Stimulated activated CD4-positive, alpha-beta T cell treated with anti-CD3 and anti-CD28 coated beads, Interleukin-1b, Interleukin-23, amount 100 ng/mL, for 1 hour (primary cell): Measurements from ENCODE around the gene RACGAP1.
"Not testable (repeated sequence)": the region's sequence is repeated elsewhere in the genome, so short reads cannot be mapped to it uniquely, and the experiment has no call there.

Source experiments
- DNase-seq, 2 donors: peaks; one replicate each; pipeline ENCODE4 v3.0.0-alpha.2; 2020; ENCODE audit warnings: low read depth in 2 of 2

RACGAP1 gene

GRCh38 chr12:50026691-50027090 lies 1.4 kb upstream of the RACGAP1 start:
- no peak for DNase-seq

- DNase-seq: no peak
These were observed 498 bp downstream of the RACGAP1 start for GRCh38 chr12:50024805-50025186.

- no peak for DNase-seq
These were observed 1.1 kb downstream of the RACGAP1 start for GRCh38 chr12:50024227-50024626.

DNA sequence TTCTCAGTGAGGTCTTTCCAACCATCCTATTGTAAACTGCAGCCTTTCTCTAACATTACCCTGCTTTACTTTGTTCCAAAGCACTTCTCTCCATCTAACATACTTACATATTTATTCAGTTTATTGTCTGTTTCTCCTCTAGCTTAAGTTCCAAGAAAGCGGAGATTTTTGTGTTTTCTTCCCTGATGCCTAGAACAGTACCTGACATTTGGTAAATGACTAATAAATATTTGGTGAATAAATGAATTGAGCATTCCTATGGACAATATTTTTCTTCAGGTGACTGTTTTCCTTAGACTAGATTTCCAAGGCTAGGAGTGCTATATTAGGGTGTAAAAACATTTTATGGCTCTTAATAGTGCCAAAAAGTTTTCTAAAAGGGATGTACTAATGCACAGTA lies 2.4 kb downstream of the RACGAP1 start:
- DNase-seq: no peak

DNA sequence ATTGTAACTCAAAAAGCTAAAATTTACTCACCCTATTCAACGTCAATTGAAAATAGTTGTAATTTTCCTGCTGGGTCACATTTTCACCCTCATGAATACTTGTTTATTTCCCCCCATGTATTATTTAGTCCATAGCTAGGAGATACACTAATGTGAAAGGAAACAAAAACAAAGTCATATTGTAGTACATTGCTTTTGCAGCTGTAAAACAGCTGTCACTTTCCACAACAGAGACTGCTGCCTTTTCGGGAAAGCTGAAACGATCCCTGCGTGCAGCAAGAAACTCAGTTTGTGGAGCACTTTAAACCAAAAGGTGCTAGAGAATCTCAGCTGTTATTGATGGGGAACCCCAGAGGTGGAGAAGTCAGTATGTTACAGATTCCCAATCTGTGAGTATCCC lies 4.3 kb downstream of the RACGAP1 start:
- no peak for DNase-seq

DNA sequence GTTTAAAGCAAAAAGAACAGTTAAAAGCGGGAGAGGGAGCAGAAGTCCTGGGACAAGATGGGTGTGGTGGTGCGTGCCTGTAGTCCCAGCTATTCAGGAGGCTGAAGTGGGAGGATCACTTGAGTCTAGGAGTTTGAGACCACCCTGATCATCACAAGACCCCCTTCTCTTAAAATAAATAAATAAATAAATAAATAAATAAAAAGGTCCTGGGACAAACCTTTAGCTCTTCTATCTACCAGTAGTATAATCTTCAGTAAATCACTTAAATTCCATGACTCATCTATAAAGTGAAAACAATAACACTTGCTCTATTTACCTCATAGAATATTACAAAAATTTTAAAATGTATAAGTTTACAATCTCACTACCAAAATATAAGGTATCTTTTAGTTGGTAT lies 5.8 kb downstream of the RACGAP1 start:
- DNase-seq: no peak

GRCh38 chr12:50018968-50019367 lies 6.3 kb downstream of the RACGAP1 start:
- DNase-seq: no peak

GRCh38 chr12:50018154-50018553 lies 7.1 kb downstream of the RACGAP1 start:
- DNase-seq: no peak

GRCh38 chr12:50017641-50018040 lies 7.7 kb downstream of the RACGAP1 start:
- DNase-seq: no peak

GRCh38 chr12:50016501-50017475 lies 8.5 kb downstream of the RACGAP1 start:
- DNase-seq: no peak

GRCh38 chr12:50014342-50014741 lies 11.0 kb downstream of the RACGAP1 start:
- no peak for DNase-seq

DNA sequence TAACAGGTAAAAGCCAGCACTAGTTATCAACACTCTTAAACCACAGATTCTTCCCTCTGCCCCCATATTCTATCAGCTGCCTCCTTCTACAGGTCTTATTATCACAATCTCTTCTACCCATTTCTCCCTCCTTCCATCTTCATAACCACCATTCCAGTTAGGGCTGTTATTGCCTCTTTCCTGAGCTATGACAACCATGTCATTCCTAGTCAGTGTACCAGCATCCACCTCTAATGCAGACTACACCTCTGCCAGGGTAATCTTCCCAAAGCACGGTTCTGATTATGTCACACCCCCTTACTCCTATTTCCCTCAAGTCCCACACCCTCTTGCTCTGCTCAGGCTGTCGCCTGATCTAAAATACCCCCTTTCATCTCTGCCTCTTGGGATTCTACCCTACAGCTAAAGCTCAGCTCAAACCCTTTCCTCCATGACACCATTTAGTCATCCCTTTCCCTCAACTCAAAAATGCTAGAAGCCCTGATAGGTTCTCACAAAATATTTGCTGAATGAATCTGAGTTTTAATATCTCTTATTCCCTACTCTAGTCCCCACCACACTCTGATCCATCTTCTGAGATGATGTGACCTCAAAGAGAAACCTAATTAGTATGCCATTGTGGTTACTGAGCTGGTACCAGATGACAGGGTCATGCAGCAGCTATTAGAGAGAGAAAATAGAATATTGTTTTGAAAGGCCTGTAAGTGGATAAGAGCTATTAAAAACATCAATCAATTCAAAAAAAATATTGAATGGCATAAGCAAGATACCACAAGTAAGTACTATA lies 11.7 kb downstream of the RACGAP1 start:
- DNase-seq: no peak

DNA sequence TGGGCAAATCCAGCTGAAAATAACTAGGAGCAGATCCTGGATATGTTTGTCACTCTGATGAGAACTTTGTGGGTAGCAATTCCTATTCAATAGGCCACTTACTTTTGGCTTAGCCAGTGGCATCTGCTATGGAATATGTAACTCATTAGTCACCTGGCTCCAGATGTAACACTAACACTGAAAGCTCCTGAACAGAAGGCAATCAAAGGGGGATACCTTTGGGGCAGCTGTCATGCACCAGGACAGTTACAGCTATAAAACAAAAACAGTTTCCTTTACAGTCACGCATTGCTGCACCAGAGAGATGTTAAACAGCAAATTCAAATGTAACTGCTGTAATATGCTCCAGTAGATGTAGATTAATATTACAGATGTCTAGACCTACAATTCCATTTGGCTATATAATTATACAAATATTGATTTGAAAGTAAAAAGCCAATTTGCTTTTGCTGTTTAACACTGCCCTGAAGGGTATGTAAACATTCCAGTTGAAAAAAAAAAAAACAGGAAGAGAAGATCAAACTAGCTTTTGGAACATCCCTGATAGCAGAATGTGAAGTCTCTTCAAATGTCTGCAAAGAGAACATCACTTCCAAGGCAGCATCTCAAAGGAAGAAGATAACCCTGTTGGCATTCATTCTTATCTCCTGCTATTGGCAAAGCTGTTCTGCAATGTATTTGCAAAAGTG lies 18.4 kb downstream of the RACGAP1 start:
- no peak for DNase-seq

GRCh38 chr12:50006280-50006679 lies 19.0 kb downstream of the RACGAP1 start:
- DNase-seq: no peak

DNA sequence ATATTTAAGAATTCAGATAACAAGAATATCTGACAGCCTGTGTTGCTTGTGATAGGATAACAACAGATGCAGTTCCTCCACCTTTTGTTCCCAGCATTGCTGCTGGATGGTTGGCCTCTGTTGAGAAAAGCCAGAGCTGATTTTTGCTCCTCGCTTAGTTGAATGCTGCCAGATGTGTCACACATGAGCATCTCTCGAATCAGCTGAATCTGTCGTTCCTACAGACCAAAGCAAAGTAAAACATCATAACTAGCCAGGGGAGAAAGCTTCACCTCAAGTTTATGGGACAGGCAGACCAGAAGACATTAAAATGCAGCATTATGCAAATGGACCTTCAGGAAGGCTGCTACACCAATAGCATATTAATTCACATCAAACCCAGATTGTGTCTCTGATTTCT lies 20.1 kb downstream of the RACGAP1 start:
- DNase-seq: no peak

- DNase-seq: no peak
These were observed 20.6 kb downstream of the RACGAP1 start for GRCh38 chr12:50004696-50005095.

- DNase-seq: no peak
These were observed 21.7 kb downstream of the RACGAP1 start for GRCh38 chr12:50003595-50003994.

DNA sequence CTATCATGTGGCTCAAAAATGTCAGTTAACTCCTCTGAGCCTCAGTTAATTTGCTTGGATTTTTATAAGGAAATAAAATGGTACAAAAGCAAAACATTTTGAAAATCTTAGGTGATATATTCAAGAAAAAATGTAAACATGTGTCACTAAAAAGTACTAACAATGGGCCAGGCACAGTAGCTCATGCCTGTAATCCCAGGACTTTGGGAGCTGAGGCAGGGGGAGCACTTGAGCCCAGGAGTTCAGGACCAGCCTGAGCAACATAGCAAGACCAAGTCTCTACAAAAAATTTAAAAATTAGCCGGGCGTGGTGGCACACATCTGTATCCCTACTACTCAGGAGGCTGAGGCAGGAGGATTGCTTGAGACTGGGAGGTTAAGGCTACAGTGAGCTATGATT lies 26.8 kb downstream of the RACGAP1 start:
- no peak for DNase-seq

- no peak for DNase-seq
These were observed 35.0 kb downstream of the RACGAP1 start for GRCh38 chr12:49990273-49990672.

- not testable (repeated sequence) for DNase-seq
These were observed 35.9 kb downstream of the RACGAP1 start for GRCh38 chr12:49989400-49989799.

DNA sequence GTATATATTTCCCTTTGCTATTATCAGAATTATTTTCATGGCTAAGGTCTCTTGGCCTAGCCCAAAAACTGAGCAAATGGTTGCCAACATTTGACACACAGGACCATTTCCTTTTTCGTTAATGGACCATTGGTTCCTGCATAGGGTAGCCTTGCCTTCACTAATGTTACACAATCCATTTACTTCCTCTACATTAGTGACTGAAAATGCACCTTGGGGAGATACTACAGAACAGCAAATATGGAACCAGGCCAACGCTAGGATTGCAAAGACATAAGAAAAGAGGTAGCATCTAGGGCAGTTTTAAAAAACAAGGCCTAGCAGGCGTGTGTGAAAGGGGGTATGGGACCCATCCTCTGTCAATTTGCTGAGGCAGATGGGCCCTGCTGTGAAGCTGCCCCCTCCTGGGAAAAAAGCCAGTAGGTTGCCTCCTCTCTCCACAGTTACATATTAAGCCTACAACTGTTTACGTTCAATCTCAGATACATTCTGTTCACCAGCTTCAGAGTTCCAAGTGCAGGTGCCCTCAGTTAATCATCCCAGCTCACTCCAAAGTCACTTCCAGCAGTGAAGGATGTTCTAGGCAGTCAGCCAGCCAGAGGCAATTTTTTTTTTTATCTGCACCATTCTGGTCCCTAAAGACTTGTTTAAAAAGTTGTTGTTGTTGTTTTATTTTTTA lies 37.5 kb downstream of the RACGAP1 start:
- no peak for DNase-seq

- not testable (repeated sequence) for DNase-seq
These were observed 38.8 kb downstream of the RACGAP1 start for GRCh38 chr12:49986476-49986875.
